HG02759 (cell line): ENCODE measurements around the gene GIPC1.
"Not testable (repeated sequence)": the region's sequence is repeated elsewhere in the genome, so short reads cannot be mapped to it uniquely, and the experiment has no call there.

ENCODE experiments used
- ATAC-seq: cut with Tn5 transposase; IDR thresholded peaks from one replicate; pipeline ENCODE4 v1.9.1; 2021; ENCODE audit warnings: mild to moderate bottlenecking, moderate library complexity; ENCODE audit not compliant: unreplicated experiment

Gene GIPC1

DNA sequence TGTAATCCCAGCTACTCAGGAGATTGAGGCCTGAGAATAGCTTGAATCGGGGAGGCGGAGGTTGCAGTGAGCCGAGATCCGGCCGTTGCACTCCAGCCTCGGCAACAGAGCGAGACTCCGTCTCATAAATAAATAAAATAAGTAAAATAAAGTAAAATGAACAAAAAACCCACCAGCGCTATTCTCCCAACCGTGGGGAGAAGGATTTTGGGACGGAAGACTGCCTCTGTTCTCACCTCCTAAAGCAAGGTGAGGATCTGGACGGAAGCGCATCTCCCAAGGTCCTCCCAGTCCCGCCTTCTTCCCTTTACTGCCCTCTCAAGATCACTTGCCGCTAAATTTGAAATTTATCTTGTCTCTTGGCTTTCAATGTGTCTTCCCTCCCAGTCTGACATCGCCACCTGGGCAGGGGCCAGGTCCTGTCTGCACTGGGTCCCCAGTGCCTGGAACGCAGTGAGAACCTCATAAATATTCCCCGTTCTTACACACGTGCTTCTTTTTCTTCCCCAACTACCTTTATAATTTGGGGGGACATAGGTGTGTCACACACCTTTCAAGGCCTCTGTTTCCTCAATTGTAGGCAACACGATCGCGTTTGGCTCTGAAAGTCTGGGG, 23.4 kb upstream of the GIPC1 start:
- no peak for ATAC-seq

GRCh38 chr19:14517840-14518505, 22.0 kb upstream of the GIPC1 start, which contains the start of gene DNAJB1:
Gene DNAJB1, minus strand, starts transcription at chr19:14518397. Its CDS starts 48 bp downstream, at chr19:14518349.
- ATAC-seq = peak; percentile 73

DNA sequence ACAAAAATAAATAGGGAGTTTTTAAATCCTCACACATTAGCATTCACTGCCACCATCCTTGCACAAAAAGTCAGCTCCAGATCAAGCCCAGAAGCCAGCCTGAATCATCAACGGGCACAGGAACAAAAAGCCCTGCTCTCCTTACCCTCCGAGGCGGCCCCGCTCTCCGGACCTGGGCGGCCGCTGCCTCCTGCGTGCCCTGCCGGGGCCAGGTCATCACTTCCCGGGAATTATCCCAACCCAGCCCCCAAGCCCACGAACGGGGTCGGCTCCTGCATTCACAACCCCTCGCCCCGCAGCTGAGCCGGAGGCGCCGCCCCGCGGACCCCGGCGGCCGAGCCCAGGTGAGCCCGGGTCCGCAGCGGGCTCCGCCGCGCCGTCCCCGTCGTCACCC, 21.5 kb upstream of the GIPC1 start:
- no peak for ATAC-seq

GRCh38 chr19:14516746-14517438, 21.0 kb upstream of the GIPC1 start:
- ATAC-seq = no peak

DNA sequence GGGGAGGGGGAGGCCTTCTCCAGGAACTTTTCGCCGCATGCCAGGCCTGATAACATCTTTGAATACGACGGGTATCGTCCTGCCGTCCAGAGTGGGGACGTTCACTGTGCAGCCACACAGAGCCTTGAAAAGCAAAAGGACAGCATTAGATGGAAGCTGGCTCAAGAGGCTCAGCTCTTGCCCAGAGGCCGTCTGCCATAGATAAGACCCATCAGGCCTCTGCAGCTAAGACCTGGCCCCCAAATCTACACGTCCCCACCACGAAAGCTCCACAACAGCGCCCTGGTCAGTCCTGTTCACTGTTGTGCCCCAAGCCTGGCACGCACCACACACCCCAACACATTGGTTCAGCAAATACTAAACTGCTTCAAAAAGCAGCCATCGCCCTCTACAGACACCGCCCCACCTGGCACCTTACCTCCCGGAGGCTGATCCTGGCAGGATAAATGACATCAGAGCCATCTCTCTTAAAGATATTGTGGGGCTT, 20.2 kb upstream of the GIPC1 start:
- ATAC-seq = no peak

- ATAC-seq = no peak
Observed at GRCh38 chr19:14515501-14516047, 19.6 kb upstream of the GIPC1 start.

- ATAC-seq = no peak
Observed at GRCh38 chr19:14514215-14514863, 18.4 kb upstream of the GIPC1 start.

DNA sequence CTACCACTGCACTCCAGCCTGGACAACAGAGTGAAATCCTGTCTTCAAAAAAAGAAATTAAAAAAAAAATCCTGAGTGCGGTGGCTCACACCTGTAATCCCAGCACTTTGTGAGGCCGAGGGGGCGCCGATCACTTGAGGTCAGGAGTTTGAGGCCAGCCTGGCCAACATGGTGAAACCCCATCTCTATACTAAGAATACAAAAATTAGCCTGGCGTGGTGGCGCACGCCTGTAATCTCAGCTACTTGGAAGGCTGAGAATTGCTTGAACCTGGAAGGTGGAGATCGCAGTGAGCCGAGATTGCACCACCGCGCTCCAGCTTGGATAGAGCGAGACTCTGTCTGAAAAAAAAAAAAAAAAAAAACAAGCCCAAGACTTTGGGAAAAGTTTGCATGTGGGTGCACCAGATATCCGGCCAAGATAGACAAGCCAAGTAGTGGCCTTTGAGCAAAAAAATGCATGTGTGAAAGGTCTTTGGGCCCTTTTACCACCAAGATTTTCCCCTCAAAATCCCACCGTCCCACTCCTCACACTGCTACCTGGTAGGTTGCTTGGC, 16.6 kb upstream of the GIPC1 start:
- no peak for ATAC-seq

DNA sequence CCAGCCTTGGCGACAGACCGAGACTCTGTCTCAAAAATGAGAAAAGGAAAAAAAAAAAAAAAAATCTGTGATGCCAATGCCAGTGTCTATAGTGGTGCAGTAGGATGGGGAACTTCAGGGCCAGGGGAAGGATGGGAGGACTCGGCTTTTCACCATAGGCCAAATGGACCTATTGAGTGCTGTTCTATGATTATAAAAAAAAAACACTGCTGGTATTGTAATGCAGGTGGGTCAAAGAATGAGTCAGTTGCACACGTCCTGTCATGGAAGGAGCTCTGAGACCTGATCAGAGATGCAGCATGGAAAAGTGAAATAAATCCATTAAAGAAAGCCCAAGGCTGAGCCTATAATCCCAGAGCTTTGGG, 15.3 kb upstream of the GIPC1 start:
- ATAC-seq = no peak

DNA sequence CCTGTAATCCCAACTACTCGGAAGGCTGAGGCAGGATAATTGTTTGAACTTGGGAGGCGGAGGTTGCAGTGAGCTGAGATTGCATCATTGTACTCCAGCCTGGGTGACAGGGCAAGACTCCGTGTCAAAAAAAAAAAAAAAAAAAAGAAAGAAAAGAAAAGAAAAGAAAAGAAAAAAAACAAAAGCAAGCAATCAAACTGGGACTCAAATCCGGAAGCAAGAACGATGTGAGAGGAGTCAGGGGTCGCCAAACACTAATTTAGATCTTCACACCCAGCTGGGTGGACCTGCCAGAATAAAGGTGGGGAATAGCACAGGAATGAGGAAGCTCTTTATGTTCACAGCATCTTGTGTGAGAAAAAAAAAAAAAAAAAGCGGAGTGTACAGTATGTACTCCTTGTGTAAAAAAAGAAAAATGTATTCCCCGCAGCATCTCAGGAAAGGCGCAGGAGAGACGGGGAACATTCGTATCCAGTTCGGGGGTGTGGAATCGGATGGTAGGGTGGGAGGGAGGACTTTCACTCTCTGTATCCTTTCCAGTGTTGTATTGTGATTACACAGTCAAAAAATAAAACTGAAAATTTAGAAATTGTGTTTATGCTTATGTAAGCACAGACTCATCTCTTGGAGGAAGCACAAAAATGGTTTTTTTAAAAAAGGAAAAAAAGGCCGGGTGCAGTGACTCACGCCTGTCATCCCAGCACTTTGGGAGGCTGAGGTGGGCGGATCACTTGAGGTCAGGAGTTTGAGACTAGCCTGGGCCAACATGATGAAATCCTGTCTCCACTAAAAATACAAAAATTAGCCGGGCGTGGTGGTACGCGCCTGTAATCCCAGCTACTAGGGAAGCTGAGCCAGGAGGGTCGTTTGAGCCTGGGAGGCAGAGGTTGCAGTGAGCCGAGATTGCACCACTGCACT, 14.6 kb upstream of the GIPC1 start:
- ATAC-seq = no peak

DNA sequence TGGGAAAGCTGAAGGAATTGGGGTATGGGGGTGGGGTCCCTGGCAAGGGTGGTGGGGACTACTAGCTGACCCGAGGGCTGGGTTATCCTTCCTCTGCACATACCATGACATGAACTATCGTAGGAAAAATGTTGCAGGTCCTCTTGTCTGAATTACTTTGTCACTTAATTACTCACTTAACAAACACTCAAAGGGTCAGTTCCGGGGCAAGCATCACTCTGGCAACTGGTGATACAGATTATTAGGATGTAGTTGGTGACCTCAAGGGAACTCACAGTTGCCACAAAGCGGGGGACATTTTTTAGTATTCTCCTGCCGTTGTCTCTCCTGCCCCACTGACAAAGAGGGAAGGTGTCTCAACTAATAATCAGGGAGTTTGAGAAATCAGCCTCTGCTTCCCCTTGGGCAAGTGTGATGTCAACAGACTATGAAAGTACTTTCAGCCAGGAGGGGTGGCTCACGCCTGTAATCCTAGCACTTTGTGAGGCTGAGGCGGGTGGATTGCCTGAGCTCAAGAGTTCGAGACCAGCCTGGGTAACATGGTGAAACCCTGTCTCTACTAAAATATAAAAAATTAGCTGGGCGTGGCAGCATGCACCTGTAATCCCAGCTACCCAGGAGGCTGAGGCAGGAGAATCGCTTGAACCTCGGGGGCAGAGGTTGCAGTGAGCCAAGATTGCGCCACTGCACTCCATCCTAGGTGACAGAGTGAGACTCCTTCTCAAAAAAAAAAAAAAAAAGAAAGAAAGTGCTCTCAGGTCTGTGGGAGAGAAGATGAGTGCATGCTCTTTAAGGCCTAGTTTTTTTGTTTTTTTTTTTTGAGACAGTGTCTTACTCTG, 12.0 kb upstream of the GIPC1 start:
- ATAC-seq = no peak

- no peak for ATAC-seq
Observed at GRCh38 chr19:14505488-14506239, 9.7 kb upstream of the GIPC1 start.

GRCh38 chr19:14504575-14504974, 8.6 kb upstream of the GIPC1 start:
- ATAC-seq = not testable (repeated sequence)

DNA sequence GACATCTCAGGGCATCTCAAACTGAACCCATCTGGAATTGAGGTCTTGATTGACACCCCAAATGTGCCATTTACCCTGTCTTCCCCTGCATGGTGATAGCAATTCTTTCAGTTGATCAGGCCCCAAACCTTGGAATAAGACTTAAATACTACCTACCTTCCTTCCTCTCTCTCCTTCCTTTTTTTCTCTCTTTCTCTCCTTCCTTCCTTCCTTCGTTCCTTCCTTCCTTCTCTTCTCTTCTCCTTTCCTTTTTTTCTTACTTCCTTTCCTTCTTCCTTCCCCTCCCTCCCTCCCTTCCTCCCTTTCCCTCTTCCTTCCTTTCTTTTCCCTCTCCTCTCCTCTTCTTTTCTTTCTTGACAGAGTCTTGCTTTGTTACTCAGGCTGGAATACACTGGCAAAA, 7.4 kb upstream of the GIPC1 start:
- ATAC-seq = no peak

DNA sequence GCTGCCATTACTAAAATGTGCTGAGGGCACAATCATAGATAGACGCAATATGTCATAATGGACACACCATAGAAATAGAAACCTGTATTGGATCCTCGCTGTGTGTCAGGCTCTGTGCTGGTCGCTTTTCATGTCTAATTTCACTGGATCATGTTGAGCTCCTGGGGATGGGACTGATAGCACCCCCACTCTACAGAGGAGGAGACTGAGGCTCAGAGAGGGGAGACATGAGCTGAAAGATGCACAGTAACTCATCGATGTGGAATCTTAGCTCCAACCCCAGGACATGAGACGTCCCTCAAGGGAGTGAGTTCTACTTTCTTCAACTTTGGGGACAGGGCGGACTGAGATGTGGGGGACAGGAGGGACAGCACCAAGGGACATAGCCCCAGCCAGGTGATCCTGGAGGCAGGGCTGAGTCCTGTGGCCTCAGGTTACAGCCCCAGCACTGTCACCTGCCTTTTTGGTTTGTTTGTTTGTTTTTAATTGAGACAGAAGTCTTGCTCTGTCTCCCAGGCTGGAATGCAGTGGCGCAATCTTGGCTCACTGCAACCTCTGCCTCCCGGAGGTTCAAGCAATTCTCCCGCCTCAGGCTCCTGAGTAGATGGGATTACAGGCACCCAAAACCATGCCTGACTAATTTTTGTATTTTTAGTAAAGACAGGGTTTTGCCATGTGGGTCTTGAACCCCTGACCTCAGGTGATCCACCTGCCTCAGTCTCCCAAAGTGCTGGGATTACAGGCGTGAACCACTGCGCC, 6.6 kb upstream of the GIPC1 start:
- no peak for ATAC-seq

GRCh38 chr19:14497228-14497921, 1.4 kb upstream of the GIPC1 start:
- no peak for ATAC-seq

GRCh38 chr19:14496834-14497227, 904 bp upstream of the GIPC1 start:
- ATAC-seq = no peak
